Esophagus squamous epithelium (tissue), 5 donors: ENCODE data around the gene LAMP1. TPM values are rescaled to one million over a fixed set of nuclear protein-coding genes. Genes with fewer than 3 reads are reported as not detected.
"Not testable (repeated sequence)": the region's sequence is repeated elsewhere in the genome, so short reads cannot be mapped to it uniquely, and the experiment has no call there.

Experiments
- DNase-seq: peaks from one replicate; lab custom pipeline; 2025; lab: John Stamatoyannopoulos, UW
- H3K27ac ChIP-seq, 4 donors: fragments of 200-600 bp; sonication (generic); one replicate each; pipeline ENCODE4 v1.5.1; 2016 to 2019; ENCODE audit warnings: mild to moderate bottlenecking in 1 of 4
- H3K27me3 ChIP-seq, 4 donors: fragments of 200-600 bp; sonication (generic); 1 replicate in 3 of 4; 2 replicates in 1 of 4; pipeline versions ENCODE4 v1.5.1 to v1.6.0; 2017 to 2021; ENCODE audit warnings: antibody characterized with exemption in 1 of 4
- H3K36me3 ChIP-seq, 3 donors: fragments of 200-600 bp; sonication (generic); one replicate each; pipeline ENCODE4 v1.5.1; 2016 to 2019
- H3K4me1 ChIP-seq, 3 donors: fragments of 200-600 bp; sonication (generic); one replicate each; pipeline ENCODE4 v1.5.1; 2017 to 2019
- H3K4me3 ChIP-seq, 4 donors: fragments of 200-600 bp; sonication (generic); 1 replicate in 3 of 4; 2 replicates in 1 of 4; pipeline ENCODE4 v1.5.1; 2016 to 2019; ENCODE audit warnings: mild to moderate bottlenecking in 2 of 4, moderate library complexity in 1 of 4
- H3K9me3 ChIP-seq, 3 donors: fragments of 200-600 bp; sonication (generic); one replicate each; pipeline ENCODE4 v1.5.1; 2016 to 2019
- CTCF ChIP-seq, 6 experiments: fragments of 450-650 bp in 4 of 6; fragments of 200-600 bp in 2 of 6; sonication (generic) in 2 of 6; IDR thresholded peaks; one replicate each; pipeline ENCODE4 v1.5.1; 2016 to 2019; ENCODE audit warnings: antibody characterized with exemption in 6 of 6, mild to moderate bottlenecking in 4 of 6, moderate library complexity in 4 of 6
- POLR2A ChIP-seq, 4 donors: fragments of 450-650 bp; IDR thresholded peaks; one replicate each; pipeline ENCODE4 v1.6.1; 2017; ENCODE audit warnings: antibody characterized with exemption in 4 of 4, mild to moderate bottlenecking in 4 of 4, moderate library complexity in 3 of 4
- WGBS, 2 donors: methylation state at CpG; one replicate each; pipeline ENCODE4 v1.1.5; 2018; 5-methylcytosine and 5-hydroxymethylcytosine counted together
- intact Hi-C: fragments of 100-400 bp; cut with DNase I; formaldehyde crosslinking; loops from one replicate; pipeline ENCODE4 v1.15.0; 2022
- total RNA-seq, 4 donors: library from RNA; depleted of rRNA; stranded (reverse); fragments of >200 nt; gene quantifications; one replicate each; pipeline ENCODE4 v1.1.0, GENCODE V29; 2016
- donor health status: DM: yes; HTN: yes; CAD: no.

Gene LAMP1
- total RNA-seq, 4 donors from 2014 or later, result 95.4 to 153 (median 123) TPM

DNA sequence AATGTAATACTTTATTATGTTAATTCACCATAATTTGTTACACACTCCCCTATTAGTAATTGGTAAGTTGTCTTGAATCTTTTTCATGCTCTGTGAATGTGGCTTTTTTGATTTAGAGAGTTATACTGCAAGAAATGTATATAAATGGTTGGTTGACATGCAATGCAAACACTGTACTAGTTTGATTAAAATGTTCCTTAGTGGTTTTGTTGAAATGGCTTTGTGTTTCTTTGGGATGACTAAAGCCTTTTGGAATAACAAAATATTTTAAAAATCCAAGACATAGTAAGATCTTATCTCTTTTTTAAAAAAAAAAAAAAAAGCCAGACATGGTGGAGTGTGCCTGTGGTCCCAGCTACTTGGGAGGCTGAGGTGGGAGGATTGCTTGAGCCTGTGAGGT, 10.5 kb downstream of the LAMP1 start:
- Histone ChIP-seq H3K36me3 (peaks cover 3 to 69% (median 26%) of the 10 kb centered on the region in 3 donors), H3K4me1 (peaks cover 7 to 41% (median 12%) of the 10 kb centered on the region in 3 donors), H3K27me3 (no peaks in the 10 kb centered on the region), H3K27ac (no peak overlapping the region), H3K4me3 (no peak overlapping the region), H3K9me3 (no peaks in the 10 kb centered on the region)
- TF ChIP-seq CTCF (IDR thresholded peaks at IDR 0.05) (no peak), POLR2A (IDR thresholded peaks at IDR 0.05) (no peak)
- intact Hi-C loops, result no loop called here
- DNase-seq, result no peak

GRCh38 chr13:113309473-113309872, 12.4 kb downstream of the LAMP1 start:
- no peaks in the 10 kb centered on the region for H3K27me3 ChIP-seq
- 95 to 96% methylated on average over 6 of the region's 6 CpGs for WGBS, 2 donors
- peaks cover 3 to 79% (median 32%) of the 10 kb centered on the region in 3 donors for H3K36me3 ChIP-seq
- no peak overlapping the region for H3K27ac ChIP-seq
- H3K9me3 ChIP-seq, result no peaks in the 10 kb centered on the region
- H3K4me1 ChIP-seq, result peaks cover 4 to 21% (median 7%) of the 10 kb centered on the region in 3 donors
- DNase-seq, result no peak
- TF ChIP-seq CTCF (IDR thresholded peaks at IDR 0.05), result no peak
- TF ChIP-seq POLR2A (IDR thresholded peaks at IDR 0.05), result no peak
- intact Hi-C loops, result no loop called here
- H3K4me3 ChIP-seq, result no peak overlapping the region

DNA sequence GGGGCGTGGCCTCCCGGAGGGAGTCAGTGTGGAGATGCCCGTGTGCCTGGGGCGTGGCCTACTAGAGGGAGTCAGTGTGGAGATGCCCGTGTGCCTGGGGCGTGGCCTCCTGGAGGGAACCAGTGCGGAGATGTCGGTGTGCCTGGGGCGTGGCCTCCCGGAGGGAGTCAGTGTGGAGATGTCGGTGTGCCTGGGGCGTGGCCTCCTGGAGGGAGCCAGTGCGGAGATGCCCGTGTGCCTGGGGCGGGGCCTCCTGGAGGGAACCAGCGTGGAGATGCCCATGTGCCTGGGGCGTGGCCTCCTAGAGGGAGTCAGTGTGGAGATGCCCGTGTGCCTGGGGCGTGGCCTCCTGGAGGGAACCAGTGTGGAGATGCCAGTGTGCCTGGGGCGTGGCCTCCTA, 17.1 kb downstream of the LAMP1 start:
- H3K27ac ChIP-seq, H3K4me3 ChIP-seq, H3K9me3 ChIP-seq, H3K27me3 ChIP-seq, H3K4me1 ChIP-seq, DNase-seq, intact Hi-C loops: not testable (repeated sequence)
- 92% methylated on average over 14 of the region's 20 CpGs; no CpG with 5 or more reads in 1 of the 2 donors for WGBS, 2 donors
- H3K36me3 ChIP-seq, result peaks cover 11 to 87% (median 38%) of the 10 kb centered on the region in 3 donors

DNA sequence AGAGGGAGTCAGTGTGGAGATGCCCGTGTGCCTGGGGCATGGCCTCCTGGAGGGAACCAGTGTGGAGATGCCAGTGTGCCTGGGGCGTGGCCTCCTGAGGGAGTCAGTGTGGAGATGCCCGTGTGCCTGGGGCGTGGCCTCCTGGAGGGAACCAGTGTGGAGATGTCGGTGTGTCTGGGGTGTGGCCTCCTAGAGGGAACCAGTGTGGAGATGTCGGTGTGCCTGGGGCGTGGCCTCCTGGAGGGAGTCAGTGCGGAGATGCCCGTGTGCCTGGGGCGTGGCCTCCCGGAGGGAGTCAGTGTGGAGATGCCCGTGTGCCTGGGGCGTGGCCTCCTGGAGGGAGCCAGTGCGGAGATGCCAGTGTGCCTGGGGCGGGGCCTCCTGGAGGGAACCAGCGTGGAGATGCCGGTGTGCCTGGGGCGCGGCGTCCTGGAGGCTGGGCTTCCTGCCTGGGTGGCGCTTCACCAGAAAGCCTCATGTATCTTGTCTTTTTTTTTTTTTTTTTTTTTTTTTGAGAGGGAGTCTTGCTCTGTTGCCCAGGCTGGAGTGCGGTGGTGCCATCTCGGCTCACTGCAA, 17.9 kb downstream of the LAMP1 start:
- H3K4me1 ChIP-seq, H3K4me3 ChIP-seq, H3K9me3 ChIP-seq, H3K27me3 ChIP-seq, DNase-seq, H3K27ac ChIP-seq, intact Hi-C loops: not testable (repeated sequence)
- WGBS, 2 donors, result 79 to 85% methylated on average over 10 to 12 of the region's 23 CpGs
- peaks cover 17 to 87% (median 39%) of the 10 kb centered on the region in 3 donors for H3K36me3 ChIP-seq

DNA sequence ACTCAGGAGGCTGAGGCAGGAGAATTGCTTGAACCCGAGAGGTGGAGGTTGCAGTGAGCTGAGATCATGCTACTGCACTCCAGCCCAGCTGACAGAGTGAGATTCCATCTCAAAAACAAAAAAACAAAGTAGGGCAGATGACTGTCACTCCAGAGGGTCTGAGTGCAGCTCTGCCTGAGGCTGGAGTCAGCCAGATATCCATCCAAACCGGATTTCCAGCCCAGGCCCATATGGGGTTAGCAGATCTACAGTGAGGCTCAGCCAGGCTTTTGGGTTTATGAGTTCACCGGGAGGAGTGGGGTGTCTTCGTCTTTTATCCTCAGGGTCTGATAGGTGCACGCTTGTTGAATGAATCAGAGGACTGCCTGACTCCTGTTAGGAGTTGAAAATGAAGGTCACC, 19.0 kb downstream of the LAMP1 start:
- 80 to 88% methylated on average over 5 of the region's 5 CpGs for WGBS, 2 donors
- H3K9me3 ChIP-seq, result no peaks in the 10 kb centered on the region
- H3K36me3 ChIP-seq, result peaks cover 23 to 87% (median 35%) of the 10 kb centered on the region in 3 donors
- H3K27me3 ChIP-seq, result no peaks in the 10 kb centered on the region
- TF ChIP-seq CTCF (IDR thresholded peaks at IDR 0.05) (no peak), POLR2A (IDR thresholded peaks at IDR 0.05) (no peak)
- H3K4me1 ChIP-seq, result no peaks in the 10 kb centered on the region
- no peak overlapping the region for H3K4me3 ChIP-seq
- intact Hi-C loops, result no loop called here
- DNase-seq, result no peak
- no peak overlapping the region for H3K27ac ChIP-seq

GRCh38 chr13:113317031-113317430, 20.0 kb downstream of the LAMP1 start:
- WGBS, 2 donors, result 84 to 90% methylated on average over 6 to 11 of the region's 12 CpGs
- peaks cover 31 to 87% (median 34%) of the 10 kb centered on the region in 3 donors for H3K36me3 ChIP-seq

More at GRCh38 chr13:113317031-113317430, 20.0 kb downstream of the LAMP1 start:
- Histone ChIP-seq H3K4me3 (no peak overlapping the region), H3K9me3 (no peaks in the 10 kb centered on the region), H3K27me3 (no peaks in the 10 kb centered on the region), H3K4me1 (no peaks in the 10 kb centered on the region), H3K27ac (no peak overlapping the region)
- DNase-seq, result no peak
- intact Hi-C loops, result no loop called here
- no peak for TF ChIP-seq CTCF (IDR thresholded peaks at IDR 0.05)
- no peak for TF ChIP-seq POLR2A (IDR thresholded peaks at IDR 0.05)
